Measurements from ENCODE around the gene GJD4. TPM values are rescaled to one million over a fixed set of nuclear protein-coding genes. Genes with fewer than 3 reads are reported as not detected.

GJD4 gene
- total RNA-seq, 5 donors from 2014 or later (not counting 1 experiment from before 2014, with no cell fraction given), result not detected

DNA sequence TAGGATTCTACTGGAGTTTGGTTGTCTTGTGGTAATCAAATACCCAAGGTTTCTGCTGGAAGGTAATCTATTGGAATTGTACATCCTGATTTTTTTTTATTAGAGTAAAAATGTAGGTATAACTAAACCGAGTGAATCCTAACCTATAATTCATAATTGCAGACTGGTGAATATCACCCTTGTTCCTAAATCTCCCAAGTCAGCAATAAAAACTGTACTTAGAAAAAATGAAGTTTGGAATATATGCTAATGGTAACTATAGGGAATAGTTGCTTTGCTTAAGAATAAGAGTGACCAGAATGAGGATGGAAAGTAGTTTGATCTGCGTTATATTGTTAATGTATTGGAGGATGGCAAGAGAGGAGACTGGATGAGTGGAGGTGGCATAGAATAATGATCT is 47.7 kb downstream of the GJD4 start:
- Mint-ChIP-seq H3K27me3 (peaks cover 3 to 17% of the 10 kb centered on the region in 2 donors), H3K4me1 (no peaks in the 10 kb centered on the region), H3K36me3 (no peaks in the 10 kb centered on the region), H3K9me3 (no peaks in the 10 kb centered on the region), H3K4me3 (no peak overlapping the region), H3K27ac (no peak overlapping the region)
- ATAC-seq (replicated peaks in 1 of 4), result no peak
- ChIA-PET POLR2A (no interaction called here), CTCF (no interaction called here)
- 100% methylated on average over 1 of the region's 2 CpGs for WGBS (ENCODE audit: insufficient coverage)
- DNase-seq, result no peak
- Histone ChIP-seq H3K9me3 (no peaks in the 10 kb centered on the region), H3K4me3 (ENCODE audit: control insufficient read depth in 1 of 2, extremely low read depth in 1 of 2, low read length in 1 of 2) (no peak overlapping the region), H3K4me1 (ENCODE audit: control insufficient read depth in 1 of 2, extremely low read depth in 1 of 2, insufficient read depth in 2 of 2, low read length in 2 of 2) (no peaks in the 10 kb centered on the region), H3K27ac (ENCODE audit: low read length) (no peak overlapping the region), H3K27me3 (replicated peaks in 1 of 2; ENCODE audit: control insufficient read depth in 2 of 2, extremely low read depth in 1 of 2, insufficient read depth in 2 of 2, low read length in 1 of 2) (peaks cover 0 to 2% of the 10 kb centered on the region in 2 experiments), H3K36me3 (ENCODE audit: control insufficient read depth in 2 of 2, extremely low read depth in 1 of 2, insufficient read depth in 1 of 2, low read length in 1 of 2) (no peaks in the 10 kb centered on the region)

DNA sequence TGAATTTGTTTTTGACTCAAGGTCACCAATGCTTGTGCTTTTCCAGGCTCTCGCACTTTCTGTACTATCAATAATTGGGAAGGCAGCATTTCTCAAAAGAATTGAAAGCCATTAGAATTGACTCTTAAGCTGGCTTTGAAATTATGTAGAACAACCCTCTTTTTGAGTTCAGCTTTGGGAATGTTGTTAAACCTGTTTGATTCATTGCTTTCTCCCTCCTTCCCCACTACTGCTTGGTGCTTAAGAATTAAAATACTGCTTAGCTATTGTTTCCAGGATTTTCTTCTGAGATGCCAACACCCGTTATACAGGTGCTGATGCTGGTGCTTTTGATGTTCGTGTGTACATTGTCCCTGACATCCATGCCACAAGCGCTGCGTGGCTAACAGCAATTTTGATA is 52.5 kb downstream of the GJD4 start:
- CTCF ChIA-PET, result no interaction called here

More for the DNA sequence above, 52.5 kb downstream of the GJD4 start:
- Histone ChIP-seq H3K9me3 (no peaks in the 10 kb centered on the region), H3K4me1 (ENCODE audit: control insufficient read depth in 1 of 2, extremely low read depth in 1 of 2, insufficient read depth in 2 of 2, low read length in 2 of 2) (no peaks in the 10 kb centered on the region), H3K4me3 (ENCODE audit: control insufficient read depth in 1 of 2, extremely low read depth in 1 of 2, low read length in 1 of 2) (no peak overlapping the region), H3K27ac (ENCODE audit: low read length) (no peak overlapping the region), H3K36me3 (ENCODE audit: control insufficient read depth in 2 of 2, extremely low read depth in 1 of 2, insufficient read depth in 1 of 2, low read length in 1 of 2) (no peaks in the 10 kb centered on the region), H3K27me3 (replicated peaks in 1 of 2; ENCODE audit: control insufficient read depth in 2 of 2, extremely low read depth in 1 of 2, insufficient read depth in 2 of 2, low read length in 1 of 2) (peaks cover 0 to 8% of the 10 kb centered on the region in 2 experiments)
- ATAC-seq (replicated peaks in 1 of 4) (no peak), DNase-seq (no peak)
- POLR2A ChIA-PET, result no interaction called here
- Mint-ChIP-seq H3K9me3 (no peaks in the 10 kb centered on the region), H3K36me3 (no peaks in the 10 kb centered on the region), H3K4me1 (no peaks in the 10 kb centered on the region), H3K27ac (no peak overlapping the region), H3K27me3 (peaks cover 23 to 31% of the 10 kb centered on the region in 2 donors), H3K4me3 (no peak overlapping the region)
- 83% methylated on average over 5 of the region's 5 CpGs for WGBS (ENCODE audit: insufficient coverage)

Other genes starting within 250 kb of the GJD4 start
- 1 to 10 TPM in 3 of 5 donors, under 1 TPM in 2; 0.63 to 1.8 (median 1.2) TPM for gene FZD8, start 37.0 kb downstream of the GJD4 start, total RNA-seq

All from T-cell (primary cell).